ENCODE data around the gene NOC2L.

GRCh38 chr1:998995-999724 lies 40.1 kb upstream of the NOC2L start:
- TF ChIP-seq POLR2A (IDR thresholded peaks at IDR 0.05; ENCODE audit: low read depth, low read length), result no peak
- TF ChIP-seq POLR2AphosphoS5 (IDR thresholded peaks at IDR 0.05; ENCODE audit: low read depth, low read length), result no peak
- TF ChIP-seq TAF1 (IDR thresholded peaks at IDR 0.05; ENCODE audit: low read depth, low read length), result no peak
- no peak for TF ChIP-seq POU2F2 (IDR thresholded peaks at IDR 0.05; ENCODE audit: low read depth, low read length)
- no peak for TF ChIP-seq SPI1 (IDR thresholded peaks at IDR 0.05; ENCODE audit: low read depth, low read length)
